HCT116 (cell line): Measurements from ENCODE around the gene PEX10. TPM values are rescaled to one million over a fixed set of nuclear protein-coding genes. Genes with fewer than 3 reads are reported as not detected.

ENCODE experiments used
- ATAC-seq: fragments of 200-7000 bp; cut with Tn5 transposase; 2 replicates; pipeline ENCODE4 v1.9.1; 2020; ENCODE audit warnings: mild to moderate bottlenecking, moderate library complexity
- BruUV-seq: library from RNA; stranded (reverse); fragments of 400-500 nt; replicated peaks from 2 replicates; lab custom pipeline; 2021; lab: Mats Ljungman, UMichigan
- CTCF ChIA-PET: fragments of 300-600 bp; sonication (Branson Sonifier 250); formaldehyde crosslinking; loops from one replicate; lab custom pipeline; 2021; ENCODE audit warnings: antibody characterized with exemption; lab: Charles Lee
- POLR2A ChIA-PET: fragments of 300-600, 350-600 bp; sonication (Branson Sonifier 250); formaldehyde crosslinking; loops from one replicate; lab custom pipeline; 2021; ENCODE audit warnings: antibody characterized with exemption; lab: Charles Lee
- RAD21 ChIA-PET, 2 experiments: fragments of 300-600 bp; sonication (Branson Sonifier 250); formaldehyde crosslinking; loops; one replicate each; lab custom pipeline; 2023; ENCODE audit warnings: low total read pairs in 2 of 2; ENCODE audit not compliant: uncharacterized antibody in 2 of 2, unreplicated experiment in 2 of 2, low non-redundant PET in 1 of 2; lab: Charles Lee
- DNase-seq: peaks from one replicate; pipeline ENCODE4 v3.0.0-alpha.2; 2010; ENCODE audit warnings: low read depth, low spot score
- H2AFZ ChIP-seq: fragments of 200-600 bp; shearing (Covaris generic), sonication (generic); 2 replicates; pipeline ENCODE4 v1.6.1; 2017; ENCODE audit warnings: low read depth, mixed run types, mixed read lengths, antibody characterized with exemption, low read length; ENCODE audit not compliant: poor library complexity, severe bottlenecking
- H3K27ac ChIP-seq: 2 replicates; pipeline ENCODE4 v1.5.1; 2012; ENCODE audit warnings: low read depth, low read length
- H3K27me3 ChIP-seq: fragments of 200-600 bp; sonication (generic); 2 replicates; pipeline ENCODE4 v1.6.1; 2016; ENCODE audit warnings: mixed run types, low read length, mixed read lengths; ENCODE audit not compliant: insufficient read depth
- H3K36me3 ChIP-seq, 2 experiments: fragments of 200-500 bp in 1 of 2; fragments of 200-600 bp in 1 of 2; sonication (Bioruptor generic) in 1 of 2; sonication (generic) in 1 of 2; 2 replicates each; pipeline versions ENCODE4 v1.5.1 to v1.6.1; 2014 to 2016; ENCODE audit warnings: low read length in 2 of 2, inconsistent platforms in 1 of 2, mixed read lengths in 1 of 2, mixed run types in 1 of 2; ENCODE audit not compliant: insufficient read depth in 2 of 2, control insufficient read depth in 1 of 2
- H3K4me1 ChIP-seq, 2 experiments: fragments of 200-600 bp in 1 of 2; sonication (generic) in 1 of 2; 2 replicates each; pipeline versions ENCODE4 v1.5.1 to v1.6.1; 2012 to 2017; ENCODE audit warnings: low read length in 2 of 2, inconsistent platforms in 1 of 2, mild to moderate bottlenecking in 1 of 2, mixed read lengths in 1 of 2, mixed run types in 1 of 2, moderate library complexity in 1 of 2; ENCODE audit not compliant: insufficient read depth in 2 of 2, control insufficient read depth in 1 of 2
- H3K4me2 ChIP-seq: fragments of 200-600 bp; sonication (generic); 2 replicates; pipeline ENCODE4 v1.6.1; 2017; ENCODE audit warnings: mixed run types, low read length, mixed read lengths
- H3K4me3 ChIP-seq, 2 experiments: fragments of 200-600 bp in 1 of 2; sonication (generic) in 1 of 2; replicated peaks in 1 of 2; 2 replicates each; pipeline ENCODE4 v1.5.1; 2011 to 2016; ENCODE audit warnings: low read length in 2 of 2, control low read depth in 1 of 2, low read depth in 1 of 2, mild to moderate bottlenecking in 1 of 2, mixed read lengths in 1 of 2, mixed run types in 1 of 2
- H3K79me2 ChIP-seq: fragments of 200-600 bp; sonication (generic); 2 replicates; pipeline ENCODE4 v1.6.1; 2017; ENCODE audit warnings: mild to moderate bottlenecking, mixed run types, low read length, moderate library complexity, mixed read lengths; ENCODE audit not compliant: insufficient read depth
- H3K9ac ChIP-seq: fragments of 200-600 bp; sonication (generic); 2 replicates; pipeline ENCODE4 v1.6.1; 2016; ENCODE audit warnings: low read length, mixed read lengths
- H3K9me2 ChIP-seq: fragments of 200-600 bp; sonication (generic), shearing (Covaris generic); 2 replicates; pipeline ENCODE4 v1.6.1; 2017; ENCODE audit warnings: mixed run types, mild to moderate bottlenecking, moderate library complexity; ENCODE audit not compliant: insufficient read depth
- H3K9me3 ChIP-seq, 2 experiments: fragments of 200-500 bp in 1 of 2; fragments of 200-600 bp in 1 of 2; sonication (Bioruptor generic) in 1 of 2; sonication (generic) in 1 of 2; 2 replicates each; pipeline ENCODE4 v1.6.1; 2014 to 2017; ENCODE audit warnings: low read length in 2 of 2, mixed read lengths in 2 of 2, inconsistent platforms in 1 of 2, low read depth in 1 of 2, mild to moderate bottlenecking in 1 of 2, mixed run types in 1 of 2, moderate library complexity in 1 of 2; ENCODE audit not compliant: control insufficient read depth in 1 of 2, insufficient read depth in 1 of 2
- H4K20me1 ChIP-seq: fragments of 200-600 bp; sonication (generic), shearing (Covaris generic); 2 replicates; pipeline ENCODE4 v1.6.1; 2017; ENCODE audit warnings: mixed run types, mild to moderate bottlenecking, moderate library complexity; ENCODE audit not compliant: insufficient read depth
- CBX3 ChIP-seq: IDR thresholded peaks from 2 replicates; pipeline ENCODE4 v1.6.1; 2012; ENCODE audit warnings: low read depth
- CEBPB ChIP-seq: IDR thresholded peaks from 2 replicates; pipeline ENCODE4 v1.6.1; 2012; ENCODE audit warnings: low read depth
- ELF1 ChIP-seq: IDR thresholded peaks from 2 replicates; pipeline ENCODE4 v1.6.1; 2012; ENCODE audit warnings: low read depth, borderline replicate concordance
- EZH2 ChIP-seq: fragments of 200-600 bp; sonication (generic); IDR thresholded peaks from 2 replicates; pipeline ENCODE4 v1.6.1; 2017; ENCODE audit warnings: antibody characterized with exemption, mixed run types
- FOSL1 ChIP-seq: IDR thresholded peaks from 2 replicates; pipeline ENCODE4 v1.6.1; 2012; ENCODE audit warnings: low read depth
- MAX ChIP-seq: IDR thresholded peaks from 2 replicates; pipeline ENCODE4 v1.6.1; 2012
- POLR2A ChIP-seq: IDR thresholded peaks from 2 replicates; pipeline ENCODE4 v1.7.0; 2011; ENCODE audit warnings: borderline replicate concordance; ENCODE audit not compliant: insufficient read depth, insufficient read length; ENCODE audit errors: extremely low read depth
- POLR2AphosphoS5 ChIP-seq: IDR thresholded peaks from 2 replicates; pipeline ENCODE4 v1.6.1; 2011; ENCODE audit warnings: mild to moderate bottlenecking, low read depth, low read length, moderate library complexity
- RAD21 ChIP-seq: IDR thresholded peaks from 2 replicates; pipeline ENCODE4 v1.6.1; 2012; ENCODE audit warnings: low read depth, mild to moderate bottlenecking
- REST ChIP-seq: IDR thresholded peaks from 2 replicates; pipeline ENCODE4 v1.6.1; 2012; ENCODE audit warnings: low read depth
- SIN3A ChIP-seq: IDR thresholded peaks from 2 replicates; pipeline ENCODE4 v1.6.1; 2012; ENCODE audit warnings: low read depth
- YY1 ChIP-seq: IDR thresholded peaks from 2 replicates; pipeline ENCODE4 v1.6.1; 2011; ENCODE audit warnings: low read length, low read depth, moderate library complexity, mild to moderate bottlenecking; ENCODE audit not compliant: insufficient replicate concordance; ENCODE audit errors: extremely low read depth
- ZBTB33 ChIP-seq: IDR thresholded peaks from 2 replicates; pipeline ENCODE4 v1.6.1; 2011; ENCODE audit warnings: mild to moderate bottlenecking, low read length, moderate library complexity; ENCODE audit not compliant: insufficient replicate concordance; ENCODE audit errors: extremely low read depth
- ZFX ChIP-seq: fragments of 450-650 bp; IDR thresholded peaks from 2 replicates; pipeline ENCODE4 v1.6.1; 2017
- ZNF274 ChIP-seq: fragments of 200-500 bp; sonication (Bioruptor generic); IDR thresholded peaks from 2 replicates; pipeline ENCODE4 v1.6.1; 2014; ENCODE audit warnings: mild to moderate bottlenecking, low read depth, low read length, inconsistent platforms
- intact Hi-C: fragments of 100-400 bp; cut with micrococcal nuclease; formaldehyde crosslinking; loops from 2 replicates; pipeline ENCODE4 v1.10.0; 2022
- total RNA-seq: library from RNA; stranded (reverse); gene quantifications from one replicate; pipeline ENCODE4 v1.2.1, GENCODE V29; 2021; ENCODE audit not compliant: unreplicated experiment

Gene PEX10
- total RNA-seq, 1 experiment from 2014 or later: 27.9 TPM

GRCh38 chr1:2445162-2445822, 32.9 kb upstream of the PEX10 start (continued):
- no peak for TF ChIP-seq RAD21
- no peak for TF ChIP-seq SIN3A
- no peak for TF ChIP-seq REST
- no peak for TF ChIP-seq ZNF274
- no peak for TF ChIP-seq POLR2A

- Histone ChIP-seq H3K79me2 (no peaks in the 10 kb centered on the region), H3K27me3 (no peaks in the 10 kb centered on the region)
- DNase-seq: no peak
Observed at GRCh38 chr1:2444138-2444591, 31.8 kb upstream of the PEX10 start.

More at GRCh38 chr1:2444138-2444591, 31.8 kb upstream of the PEX10 start:
- Histone ChIP-seq H4K20me1 (no peaks in the 10 kb centered on the region), H2AFZ (no peak overlapping the region), H3K9me2 (no peaks in the 10 kb centered on the region), H3K4me3 (no peak overlapping the region), H3K4me2 (no peak overlapping the region), H3K27ac (no peak overlapping the region), H3K9ac (no peak overlapping the region), H3K9me3 (no peaks in the 10 kb centered on the region), H3K4me1 (no peaks in the 10 kb centered on the region), H3K36me3 (no peaks in the 10 kb centered on the region)
- POLR2A ChIA-PET: no interaction called here
- RAD21 ChIA-PET: no interaction called here
- CTCF ChIA-PET: no interaction called here
- no peak for ATAC-seq
- BruUV-seq: no TSS peak
- intact Hi-C loops: no loop called here
- no peak for TF ChIP-seq SIN3A
- no peak for TF ChIP-seq EZH2
- no peak for TF ChIP-seq FOSL1
- TF ChIP-seq MAX: no peak
- TF ChIP-seq ZBTB33: no peak
- no peak for TF ChIP-seq RAD21
- TF ChIP-seq ZNF274: no peak
- TF ChIP-seq REST: no peak
- TF ChIP-seq CEBPB: no peak
- TF ChIP-seq POLR2A: no peak
- TF ChIP-seq ZFX: no peak
- no peak for TF ChIP-seq ELF1
- no peak for TF ChIP-seq POLR2AphosphoS5
- no peak for TF ChIP-seq CBX3
- no peak for TF ChIP-seq YY1
